Measurements from ENCODE around the gene SLC39A2.
A peak's percentile ranks its signal among the peaks of the same experiment; 100 is the strongest.
"Not testable (repeated sequence)": the region's sequence is repeated elsewhere in the genome, so short reads cannot be mapped to it uniquely, and the experiment has no call there.

SLC39A2 gene

DNA sequence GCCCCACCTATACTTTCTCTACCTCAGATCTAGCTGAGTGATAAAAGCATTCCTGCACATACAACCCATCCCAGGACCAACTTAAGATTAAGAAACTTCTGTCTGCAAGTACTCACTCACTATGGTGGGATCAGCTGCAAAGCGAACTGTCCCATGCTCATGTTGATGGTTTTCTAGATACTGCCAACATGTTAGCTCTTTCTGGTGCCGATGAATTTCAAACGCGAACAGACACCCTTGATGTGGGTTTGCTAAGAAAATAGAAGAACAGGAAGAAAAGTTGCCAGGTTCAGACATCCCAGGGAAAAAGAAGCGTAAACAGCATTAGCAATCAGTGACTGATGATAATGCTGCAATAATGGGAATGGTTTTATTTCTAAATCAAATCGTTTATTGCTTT lies 1.5 kb upstream of the SLC39A2 start:
- DNase-seq = no peak

GRCh38 chr14:20998139-20998538 lies 954 bp upstream of the SLC39A2 start:
- no peak for DNase-seq

DNA sequence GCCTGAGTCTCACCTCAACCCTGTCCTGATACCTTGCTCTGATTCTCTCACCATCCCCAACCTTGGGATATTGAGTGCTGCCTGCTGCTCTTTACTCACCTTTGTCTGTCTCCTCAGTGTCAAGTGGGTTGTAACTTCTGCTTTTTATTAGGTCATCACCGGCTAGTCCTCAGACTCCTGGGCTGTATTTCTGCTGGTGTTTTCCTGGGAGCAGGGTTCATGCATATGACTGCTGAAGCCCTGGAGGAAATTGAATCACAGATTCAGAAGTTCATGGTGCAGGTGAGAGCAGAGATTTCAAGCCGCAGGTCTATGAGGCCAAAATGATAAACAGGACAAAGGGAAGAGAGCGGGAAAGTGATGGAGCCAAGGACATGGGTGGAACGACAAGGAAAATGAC lies 498 bp downstream of the SLC39A2 start:
- DNase-seq = no peak

DNA sequence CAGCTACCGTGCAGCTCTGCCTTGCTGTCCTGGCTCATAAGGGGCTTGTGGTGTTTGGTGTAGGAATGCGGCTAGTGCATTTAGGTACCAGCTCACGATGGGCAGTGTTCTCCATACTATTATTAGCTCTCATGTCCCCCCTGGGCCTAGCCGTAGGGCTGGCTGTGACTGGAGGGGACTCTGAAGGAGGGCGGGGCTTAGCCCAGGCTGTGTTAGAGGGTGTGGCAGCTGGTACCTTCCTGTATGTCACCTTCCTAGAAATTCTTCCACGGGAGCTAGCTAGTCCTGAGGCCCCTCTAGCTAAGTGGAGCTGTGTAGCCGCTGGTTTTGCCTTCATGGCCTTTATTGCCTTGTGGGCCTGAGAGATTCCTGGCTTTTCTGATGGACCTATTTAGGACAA lies 2.1 kb downstream of the SLC39A2 start:
- no peak for DNase-seq

DNA sequence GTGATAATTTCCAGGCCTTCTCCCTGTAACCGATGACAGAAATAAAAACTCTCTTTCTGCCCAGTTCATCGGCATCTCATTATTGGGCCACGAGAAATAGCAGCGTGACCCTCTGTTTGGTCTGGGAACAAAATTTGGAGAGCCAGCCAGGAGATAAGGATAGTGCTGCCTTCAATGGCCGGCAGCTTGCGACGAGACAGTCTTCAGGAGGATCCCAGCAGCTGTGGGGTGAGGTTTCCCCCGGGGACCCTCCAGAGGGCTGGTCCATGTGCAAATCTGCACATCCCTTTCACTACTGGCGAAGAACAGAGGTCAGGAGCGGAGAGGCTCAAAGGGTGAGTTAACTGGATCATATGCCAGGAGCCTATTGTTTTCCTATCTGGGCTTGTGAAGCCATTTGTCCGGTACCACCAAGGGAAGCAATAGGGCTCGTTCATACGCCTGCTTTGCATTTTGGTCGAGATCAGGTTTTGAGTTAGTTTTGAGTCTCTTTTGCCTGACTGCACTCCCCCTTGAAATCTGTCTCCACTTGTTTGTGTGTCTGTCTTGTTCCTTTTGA lies 4.8 kb downstream of the SLC39A2 start:
- DNase-seq = no peak

DNA sequence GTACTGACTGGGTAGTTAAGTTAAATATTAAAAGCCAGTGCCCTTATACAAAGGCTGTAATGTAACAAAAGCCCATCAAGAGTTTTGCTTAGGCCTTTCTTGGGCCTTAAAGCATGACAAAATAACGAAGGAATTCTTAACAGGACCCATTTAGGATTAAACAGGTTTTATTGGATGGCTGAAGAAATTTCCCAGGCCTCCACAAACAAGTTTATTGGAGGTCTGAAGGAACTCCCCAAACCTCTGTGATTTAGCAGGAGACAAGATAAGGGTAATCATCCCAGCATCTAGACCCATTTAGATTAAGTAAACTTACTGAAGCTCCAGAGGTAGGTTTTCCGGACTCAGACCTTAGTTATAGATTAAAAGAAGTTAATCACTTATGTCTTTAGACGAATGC lies 10.6 kb downstream of the SLC39A2 start:
- not testable (repeated sequence) for DNase-seq

DNA sequence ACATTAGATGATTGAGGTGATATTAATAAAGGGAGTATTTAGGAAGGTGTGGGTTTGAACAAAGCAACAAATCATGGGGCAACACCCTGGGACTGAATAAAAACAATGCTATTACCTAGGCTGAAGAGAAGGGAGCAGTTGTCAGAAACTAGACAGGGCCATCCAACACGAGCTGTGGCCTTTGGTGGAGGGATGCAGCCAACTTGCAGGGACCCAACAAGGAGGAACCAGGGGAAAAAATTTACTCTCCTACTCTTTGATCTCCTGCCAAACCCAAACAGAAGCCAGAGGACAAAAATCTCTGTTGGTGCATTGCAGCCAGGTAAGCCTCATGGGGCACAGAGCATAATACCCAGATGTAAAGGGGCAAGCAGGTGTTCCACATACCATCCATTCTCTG lies 12.0 kb downstream of the SLC39A2 start:
- no peak for DNase-seq

GRCh38 chr14:21014761-21015190 lies 15.7 kb downstream of the SLC39A2 start:
- DNase-seq = peak; percentile 90

DNA sequence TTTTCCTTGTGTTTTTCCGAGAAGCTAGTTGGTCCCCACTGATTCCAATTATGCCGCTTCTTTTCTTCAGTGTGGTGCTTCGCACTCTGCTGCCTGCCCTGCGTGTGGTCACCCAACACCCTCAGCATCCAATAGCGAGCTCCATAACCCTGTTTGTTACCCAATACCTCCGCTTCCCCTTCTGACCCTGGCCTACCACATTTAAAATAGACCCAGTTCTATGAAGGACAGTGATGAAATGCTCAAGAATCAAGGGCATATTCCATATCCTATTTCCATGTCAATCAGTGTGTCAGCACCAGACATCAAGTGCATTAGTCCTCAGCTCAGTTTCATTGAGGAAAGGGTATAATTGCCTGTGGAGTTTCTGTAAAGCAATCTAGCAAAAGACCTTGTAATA lies 16.2 kb downstream of the SLC39A2 start:
- DNase-seq = no peak

DNA sequence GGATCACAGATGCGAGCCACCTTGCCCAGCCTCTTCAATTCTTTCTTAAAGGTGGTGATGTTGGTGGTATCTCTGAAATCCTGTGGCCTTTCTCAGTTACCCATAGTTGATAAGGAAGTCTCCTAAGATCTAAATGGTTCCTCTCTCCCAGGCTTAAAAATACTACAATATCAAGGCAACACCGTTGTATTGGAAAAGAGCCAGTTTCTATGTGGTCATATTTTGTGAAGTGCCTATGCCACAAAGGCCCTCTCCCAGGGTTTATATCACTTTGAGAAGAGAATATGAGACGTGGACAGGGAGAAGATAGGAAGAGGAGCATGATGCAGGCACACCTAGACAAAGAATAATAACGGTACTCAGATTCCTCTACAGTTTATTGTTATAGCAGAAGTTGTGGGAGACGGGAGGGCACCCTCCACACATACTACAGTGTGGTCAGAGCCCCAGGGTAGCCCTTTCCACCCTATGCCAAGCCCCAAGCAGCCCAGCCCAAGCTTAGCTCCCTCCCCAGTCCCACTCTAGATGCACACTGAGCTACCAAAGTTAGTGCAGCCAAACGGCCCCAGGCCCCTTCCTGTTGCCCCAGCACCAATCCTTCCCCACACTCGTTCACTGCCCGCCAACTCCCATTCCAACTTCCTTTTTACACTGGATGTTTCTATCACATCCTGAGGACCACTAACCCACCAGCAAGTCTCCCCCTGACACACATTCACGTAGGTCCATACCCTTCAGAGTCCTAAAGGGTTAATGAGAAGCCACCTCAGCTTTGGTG lies 17.5 kb downstream of the SLC39A2 start:
- DNase-seq = peak; percentile 25

GRCh38 chr14:21017528-21018245 lies 18.6 kb downstream of the SLC39A2 start:
- DNase-seq = no peak

GRCh38 chr14:21018286-21018685 lies 19.2 kb downstream of the SLC39A2 start:
- no peak for DNase-seq

DNA sequence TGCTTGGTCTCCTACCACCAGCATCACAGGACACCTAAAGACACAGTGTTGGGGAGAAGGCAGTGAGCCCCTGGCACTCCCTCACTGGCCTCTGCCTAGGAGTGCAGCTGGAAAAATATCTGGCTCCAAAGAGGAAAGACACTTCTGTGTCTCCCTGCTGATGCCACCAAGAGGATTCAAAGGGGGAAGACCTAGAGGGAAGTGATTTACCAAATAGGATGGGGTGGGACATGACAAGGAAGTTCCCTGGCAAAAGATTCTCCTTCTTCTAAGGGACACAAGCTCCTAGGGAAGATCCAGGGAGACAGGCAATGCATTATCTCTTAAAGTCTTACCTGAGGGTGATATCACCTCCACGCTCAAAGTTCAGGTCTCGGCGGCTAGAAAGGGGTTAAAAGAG lies 19.7 kb downstream of the SLC39A2 start:
- no peak for DNase-seq

DNA sequence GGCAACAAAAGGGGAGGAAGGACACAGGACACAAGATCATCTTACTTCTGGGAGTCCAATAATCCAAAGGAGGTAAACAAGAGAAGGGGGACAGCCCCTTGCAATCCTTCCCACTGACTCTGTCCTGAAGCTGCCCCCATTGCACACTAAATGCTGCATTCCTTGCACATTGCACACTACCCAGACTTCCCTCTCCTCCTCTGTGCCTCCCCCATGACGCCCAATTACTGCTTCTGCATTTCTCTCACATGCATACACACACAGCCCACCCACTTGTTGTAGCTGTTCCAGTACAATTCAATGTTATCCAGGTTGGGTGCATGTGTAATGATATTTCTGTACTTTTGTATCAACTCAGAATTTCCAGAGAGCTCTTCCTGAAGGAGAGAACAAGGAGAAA lies 20.3 kb downstream of the SLC39A2 start:
- no peak for DNase-seq

DNA sequence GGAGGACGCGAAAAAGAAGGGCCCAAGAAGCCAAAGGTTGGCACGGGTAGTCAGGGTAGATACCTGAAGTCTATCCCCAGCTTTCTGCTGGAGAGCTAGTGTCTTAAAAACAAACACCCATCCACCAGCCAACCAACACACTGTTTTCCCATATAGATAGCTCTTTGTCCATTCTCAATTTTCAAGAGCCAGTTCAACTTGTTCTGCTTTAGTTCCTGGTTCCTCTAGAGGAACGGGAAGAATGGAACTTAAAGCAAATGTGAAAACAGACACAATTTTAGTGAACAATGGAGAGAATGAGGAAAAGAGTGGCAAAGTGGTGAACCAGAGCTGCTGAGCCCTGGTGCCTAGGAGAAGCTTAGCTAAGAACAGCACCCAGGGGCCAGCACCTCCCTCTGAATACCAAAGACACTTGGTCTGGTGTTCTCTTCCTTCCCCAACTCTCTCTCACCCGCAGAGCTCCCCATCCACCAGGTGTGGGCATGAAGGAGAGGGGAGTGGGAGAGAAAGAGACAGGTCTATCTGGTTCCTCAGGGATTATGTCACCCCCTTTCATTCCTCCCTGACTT lies 22.0 kb downstream of the SLC39A2 start:
- no peak for DNase-seq

- no peak for DNase-seq
These were observed 23.6 kb downstream of the SLC39A2 start for GRCh38 chr14:21022686-21023085.

DNA sequence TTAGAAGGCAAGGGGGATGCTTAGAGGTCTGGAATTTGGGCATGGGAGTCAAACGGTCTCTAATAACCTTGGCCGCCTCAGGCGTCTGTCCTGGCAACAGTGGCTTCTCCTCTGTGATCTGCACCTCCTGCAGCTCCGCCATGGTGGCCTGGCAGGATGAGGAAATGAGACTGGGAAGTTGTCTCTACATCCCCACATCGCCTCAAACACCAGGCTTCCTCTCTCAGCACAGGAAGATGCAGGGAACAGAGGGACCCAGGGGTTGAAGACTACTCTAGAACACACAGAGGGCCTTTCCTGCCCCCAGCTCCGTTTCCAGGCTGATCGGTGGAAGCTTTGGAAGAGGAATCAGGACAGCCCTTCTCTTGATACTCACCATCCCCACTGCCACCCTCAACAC lies 24.1 kb downstream of the SLC39A2 start:
- DNase-seq = no peak

DNA sequence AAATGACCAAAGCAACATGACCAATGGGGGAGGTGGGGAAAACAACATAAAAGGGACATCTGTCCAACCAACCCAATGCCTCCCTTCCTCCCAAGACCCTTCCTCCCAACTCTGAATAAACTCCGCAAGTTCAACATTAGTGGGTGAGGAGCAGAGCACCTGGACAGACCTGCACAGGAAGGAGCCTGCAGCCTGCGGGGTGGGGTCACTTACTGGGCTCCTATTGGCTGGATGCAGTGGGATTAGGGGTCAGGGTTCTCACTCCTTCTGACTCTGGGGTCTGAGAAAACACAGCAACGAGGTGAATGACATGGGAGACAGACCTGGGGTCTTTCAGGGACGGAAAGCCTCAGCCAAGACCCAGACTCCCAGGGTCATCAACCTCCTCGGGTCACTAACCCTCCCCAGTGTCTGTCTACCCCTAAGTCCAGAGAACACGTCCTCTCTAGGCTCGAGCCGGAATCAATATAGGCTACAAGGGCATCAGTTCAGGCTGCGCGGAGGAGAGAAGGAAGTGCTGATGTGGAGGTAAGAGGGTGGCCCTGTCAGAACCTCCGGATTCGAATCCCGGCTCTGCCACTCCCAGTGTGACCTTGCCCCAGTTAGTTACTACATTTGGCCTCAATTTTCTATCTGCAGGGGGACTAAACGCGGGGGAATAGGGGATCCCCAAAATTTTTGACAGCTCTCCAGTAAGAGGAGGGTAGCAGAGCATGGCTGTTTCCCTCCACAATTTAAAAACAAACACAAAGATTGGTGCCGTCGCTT lies 24.9 kb downstream of the SLC39A2 start:
- DNase-seq = no peak

DNA sequence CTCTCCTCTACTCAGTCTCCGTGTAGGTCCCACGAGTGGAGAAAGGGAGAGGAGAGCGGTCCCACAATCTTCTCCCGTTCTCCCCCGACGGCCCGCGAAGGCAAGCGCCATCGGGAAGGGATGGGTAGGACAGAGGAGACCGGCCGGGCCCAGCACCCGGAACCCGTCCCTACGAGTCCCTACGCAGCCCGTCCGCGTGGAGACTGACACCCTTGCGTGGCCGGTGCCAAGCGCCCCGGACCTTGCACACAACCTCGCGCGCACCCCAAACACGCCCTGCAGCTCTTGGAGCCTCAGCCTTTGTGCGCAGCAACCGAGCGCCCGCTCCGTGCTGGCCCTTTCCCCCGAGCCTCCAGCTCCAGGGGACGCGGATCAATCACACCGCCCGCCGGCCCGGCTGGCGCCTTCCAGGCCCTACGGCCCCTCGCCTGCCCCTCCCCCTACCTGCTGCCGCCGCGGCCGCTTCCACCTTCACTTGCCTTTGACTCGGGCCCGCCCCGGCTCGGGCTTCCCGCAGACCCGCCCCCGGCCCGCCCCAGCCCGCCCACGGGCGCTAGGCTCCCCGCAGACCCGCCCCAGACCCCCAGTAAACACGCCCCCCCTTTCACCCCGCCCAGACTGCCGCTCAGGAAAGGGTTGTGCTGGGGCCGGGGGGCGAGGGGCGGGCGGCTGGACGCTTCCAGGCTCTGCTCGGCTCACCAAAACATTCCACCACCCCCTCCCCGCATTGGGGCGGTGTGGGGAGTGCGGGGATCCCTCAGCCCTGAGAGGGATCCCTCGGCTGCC lies 25.7 kb downstream of the SLC39A2 start, which contains the start of gene NDRG2:
Gene NDRG2, minus strand, starts transcription at position 477 of the 786 bp plus-strand sequence. CDS start 1,746 bp downstream, outside the sequence.
- DNase-seq = peak; percentile 66

- no peak for DNase-seq
These were observed 26.5 kb downstream of the SLC39A2 start for GRCh38 chr14:21025371-21026273.
